CD8-positive, alpha-beta memory T cell (primary cell): ENCODE measurements around the gene FAM3B. TPM values are rescaled to one million over a fixed set of nuclear protein-coding genes. Genes with fewer than 3 reads are reported as not detected.

Experiments
- CTCF ChIA-PET: fragments of 350-600 bp; sonication (Branson Sonifier 250); formaldehyde crosslinking; loops from one replicate; lab custom pipeline; 2021; ENCODE audit warnings: antibody characterized with exemption; lab: Charles Lee
- POLR2A ChIA-PET: fragments of 350-600 bp; sonication (Branson Sonifier 250); formaldehyde crosslinking; loops from one replicate; lab custom pipeline; 2021; ENCODE audit warnings: antibody characterized with exemption; lab: Charles Lee
- DNase-seq, 5 donors: peaks; one replicate each; pipeline versions ENCODE4 v3.0.0 to v3.0.0-alpha.2; 2020 to 2022; ENCODE audit warnings: mixed read lengths in 1 of 5
- H3K27ac ChIP-seq: one replicate; pipeline ENCODE4 v1.7.0; 2013; ENCODE audit warnings: low read depth, mild to moderate bottlenecking, low read length, moderate library complexity
- H3K27me3 ChIP-seq: 2 replicates; pipeline ENCODE4 v1.7.0; 2013; ENCODE audit warnings: low read length, mild to moderate bottlenecking; ENCODE audit not compliant: insufficient read depth, poor library complexity, severe bottlenecking
- H3K36me3 ChIP-seq: 2 replicates; pipeline ENCODE4 v1.7.0; 2013; ENCODE audit warnings: mild to moderate bottlenecking, low read length, moderate library complexity; ENCODE audit not compliant: insufficient read depth
- H3K4me1 ChIP-seq: 2 replicates; pipeline ENCODE4 v1.7.0; 2013; ENCODE audit warnings: mild to moderate bottlenecking, low read length, moderate library complexity; ENCODE audit not compliant: insufficient read depth
- H3K4me3 ChIP-seq: 2 replicates; pipeline ENCODE4 v1.7.0; 2013; ENCODE audit warnings: mild to moderate bottlenecking, low read length
- H3K9me3 ChIP-seq: 2 replicates; pipeline ENCODE4 v1.7.0; 2013; ENCODE audit warnings: mild to moderate bottlenecking, low read length
- H3K27ac Mint-ChIP-seq, 8 donors: one replicate each; pipeline ENCODE4 v1.8.0; 2020 to 2021; ENCODE audit warnings: mixed read lengths in 8 of 8, mild to moderate bottlenecking in 6 of 8, inconsistent platforms in 3 of 8, moderate library complexity in 3 of 8
- H3K27me3 Mint-ChIP-seq, 2 donors: one replicate each; pipeline ENCODE4 v1.8.0; 2020 to 2021; ENCODE audit warnings: mixed read lengths in 2 of 2, mild to moderate bottlenecking in 1 of 2, moderate library complexity in 1 of 2
- H3K36me3 Mint-ChIP-seq, 3 donors: one replicate each; pipeline ENCODE4 v1.8.0; 2020 to 2021; ENCODE audit warnings: mixed read lengths in 3 of 3, inconsistent platforms in 1 of 3, mild to moderate bottlenecking in 1 of 3
- H3K4me1 Mint-ChIP-seq, 3 donors: one replicate each; pipeline ENCODE4 v1.8.0; 2020 to 2021; ENCODE audit warnings: mixed read lengths in 3 of 3, inconsistent platforms in 1 of 3, mild to moderate bottlenecking in 1 of 3
- H3K4me3 Mint-ChIP-seq, 7 donors: one replicate each; pipeline ENCODE4 v1.8.0; 2020 to 2021; ENCODE audit warnings: mixed read lengths in 7 of 7, mild to moderate bottlenecking in 6 of 7, moderate library complexity in 4 of 7, inconsistent platforms in 2 of 7
- H3K9me3 Mint-ChIP-seq, 5 donors: one replicate each; pipeline ENCODE4 v1.8.0; 2020 to 2022; ENCODE audit warnings: mixed read lengths in 5 of 5, mild to moderate bottlenecking in 3 of 5, moderate library complexity in 2 of 5, inconsistent platforms in 1 of 5
- polyA plus RNA-seq: library from polyadenylated mRNA; unstranded; fragments of 300-500 nt; fragmentation: Illumina TruSeq; gene quantifications from one replicate; pipeline ENCODE4 v1.2.3, GENCODE V29; 2021
- total RNA-seq, 2 experiments: library from RNA; stranded (reverse); gene quantifications; one replicate each; pipeline ENCODE4 v1.2.3, GENCODE V29; 2021

FAM3B gene
- total RNA-seq (not detected), polyA plus RNA-seq (not detected)

GRCh38 chr21:41316200-41317062 lies at the start of gene FAM3B:
TSS of gene FAM3B (plus strand) at chr21:41316801. CDS start at chr21:41316880, 79 bp downstream.
- H3K4me1 Mint-ChIP-seq: peaks cover 3 to 5% (median 4%) of the 10 kb centered on the region in 3 donors
- no peak for DNase-seq
- POLR2A ChIA-PET: no interaction called here
- H3K36me3 Mint-ChIP-seq: no peaks in the 10 kb centered on the region
- peaks cover 17% of the 10 kb centered on the region for H3K27me3 ChIP-seq
- H3K9me3 ChIP-seq: no peaks in the 10 kb centered on the region
- peaks cover 33 to 67% of the 10 kb centered on the region in 2 donors for H3K27me3 Mint-ChIP-seq
- H3K4me1 ChIP-seq: no peaks in the 10 kb centered on the region
- H3K36me3 ChIP-seq: no peaks in the 10 kb centered on the region
- H3K4me3 Mint-ChIP-seq: peak within 1 kb of the TSS in 1 of 7 donors; percentile 34
- peaks cover 0 to 2% (median 0%) of the 10 kb centered on the region in 5 donors for H3K9me3 Mint-ChIP-seq
- H3K27ac ChIP-seq: no peak within 1 kb of the TSS
- CTCF ChIA-PET: no interaction called here
- H3K4me3 ChIP-seq: no peak within 1 kb of the TSS
- H3K27ac Mint-ChIP-seq: no peak within 1 kb of the TSS

GRCh38 chr21:41267346-41267745 lies 49.3 kb upstream of the FAM3B start:
- Histone ChIP-seq H3K4me3 (no peak overlapping the region), H3K4me1 (no peaks in the 10 kb centered on the region), H3K27me3 (no peaks in the 10 kb centered on the region), H3K27ac (no peak overlapping the region), H3K9me3 (no peaks in the 10 kb centered on the region), H3K36me3 (no peaks in the 10 kb centered on the region)
- no peaks in the 10 kb centered on the region for H3K36me3 Mint-ChIP-seq
- ChIA-PET POLR2A (no interaction called here), CTCF (interaction anchor here (3.4 kb wide), 1 partner anchor 16 kb away, joined by 9 read pairs; no protein-coding TSS in a partner anchor)
- H3K4me3 Mint-ChIP-seq: no peak overlapping the region
- no peak for DNase-seq
- no peaks in the 10 kb centered on the region for H3K4me1 Mint-ChIP-seq
- H3K9me3 Mint-ChIP-seq: peaks cover 3 to 14% (median 9%) of the 10 kb centered on the region in 5 donors
- no peak overlapping the region for H3K27ac Mint-ChIP-seq
- peaks cover 11 to 50% of the 10 kb centered on the region in 2 donors for H3K27me3 Mint-ChIP-seq

GRCh38 chr21:41269535-41269934 lies 47.1 kb upstream of the FAM3B start:
- no peaks in the 10 kb centered on the region for H3K36me3 ChIP-seq
- no peaks in the 10 kb centered on the region for H3K27me3 ChIP-seq
- no peaks in the 10 kb centered on the region for H3K4me1 ChIP-seq
- Mint-ChIP-seq H3K27me3 (peaks cover 14 to 45% of the 10 kb centered on the region in 2 donors), H3K27ac (no peak overlapping the region), H3K9me3 (peaks cover 9 to 16% (median 12%) of the 10 kb centered on the region in 5 donors), H3K36me3 (peaks cover 0 to 3% (median 0%) of the 10 kb centered on the region in 3 donors), H3K4me1 (no peaks in the 10 kb centered on the region), H3K4me3 (no peak overlapping the region)
- H3K27ac ChIP-seq: no peak overlapping the region
- ChIA-PET CTCF (no interaction called here), POLR2A (no interaction called here)
- no peak overlapping the region for H3K4me3 ChIP-seq
- H3K9me3 ChIP-seq: no peaks in the 10 kb centered on the region
- DNase-seq: no peak

DNA sequence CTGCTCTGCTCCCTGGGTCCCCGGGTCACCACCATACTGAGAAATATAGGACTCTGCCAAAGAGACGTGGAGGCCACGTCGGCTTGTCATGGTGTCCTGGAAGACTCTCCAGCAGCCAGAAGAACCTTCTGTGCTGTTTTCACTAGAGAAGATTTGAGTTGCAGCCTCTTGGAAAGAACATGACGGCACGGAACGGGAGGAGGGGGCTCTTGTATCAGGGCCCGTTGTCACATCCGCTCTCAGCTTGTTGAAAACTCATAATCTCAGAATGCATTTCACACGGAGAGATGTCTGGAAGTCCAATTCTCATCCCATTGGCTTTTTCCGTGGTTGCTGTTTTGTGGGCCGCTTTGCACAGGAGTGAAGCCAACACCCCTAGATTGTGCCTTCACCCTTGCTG lies 39.4 kb upstream of the FAM3B start:
- no peaks in the 10 kb centered on the region for H3K4me1 ChIP-seq
- no peaks in the 10 kb centered on the region for H3K36me3 ChIP-seq
- H3K4me1 Mint-ChIP-seq: no peaks in the 10 kb centered on the region
- no peak overlapping the region for H3K4me3 Mint-ChIP-seq
- no peaks in the 10 kb centered on the region for H3K9me3 ChIP-seq
- H3K27ac Mint-ChIP-seq: no peak overlapping the region
- ChIA-PET CTCF (no interaction called here), POLR2A (no interaction called here)
- DNase-seq: no peak
- peaks cover 11 to 56% of the 10 kb centered on the region in 2 donors for H3K27me3 Mint-ChIP-seq
- H3K27ac ChIP-seq: no peak overlapping the region
- H3K36me3 Mint-ChIP-seq: peaks cover 0 to 3% (median 0%) of the 10 kb centered on the region in 3 donors
- peaks cover 8 to 11% (median 9%) of the 10 kb centered on the region in 5 donors for H3K9me3 Mint-ChIP-seq
- H3K27me3 ChIP-seq: no peaks in the 10 kb centered on the region
- no peak overlapping the region for H3K4me3 ChIP-seq

GRCh38 chr21:41277846-41278245 lies 38.8 kb upstream of the FAM3B start:
- Mint-ChIP-seq H3K36me3 (peaks cover 0 to 2% (median 0%) of the 10 kb centered on the region in 3 donors), H3K9me3 (peaks cover 1 to 4% (median 2%) of the 10 kb centered on the region in 5 donors), H3K4me3 (no peak overlapping the region), H3K4me1 (no peaks in the 10 kb centered on the region), H3K27ac (no peak overlapping the region), H3K27me3 (peaks cover 8 to 57% of the 10 kb centered on the region in 2 donors)
- no peak overlapping the region for H3K27ac ChIP-seq
- H3K27me3 ChIP-seq: no peaks in the 10 kb centered on the region
- no peaks in the 10 kb centered on the region for H3K36me3 ChIP-seq
- DNase-seq: no peak
- no peaks in the 10 kb centered on the region for H3K9me3 ChIP-seq
- H3K4me3 ChIP-seq: no peak overlapping the region
- H3K4me1 ChIP-seq: no peaks in the 10 kb centered on the region
- ChIA-PET POLR2A (no interaction called here), CTCF (no interaction called here)

DNA sequence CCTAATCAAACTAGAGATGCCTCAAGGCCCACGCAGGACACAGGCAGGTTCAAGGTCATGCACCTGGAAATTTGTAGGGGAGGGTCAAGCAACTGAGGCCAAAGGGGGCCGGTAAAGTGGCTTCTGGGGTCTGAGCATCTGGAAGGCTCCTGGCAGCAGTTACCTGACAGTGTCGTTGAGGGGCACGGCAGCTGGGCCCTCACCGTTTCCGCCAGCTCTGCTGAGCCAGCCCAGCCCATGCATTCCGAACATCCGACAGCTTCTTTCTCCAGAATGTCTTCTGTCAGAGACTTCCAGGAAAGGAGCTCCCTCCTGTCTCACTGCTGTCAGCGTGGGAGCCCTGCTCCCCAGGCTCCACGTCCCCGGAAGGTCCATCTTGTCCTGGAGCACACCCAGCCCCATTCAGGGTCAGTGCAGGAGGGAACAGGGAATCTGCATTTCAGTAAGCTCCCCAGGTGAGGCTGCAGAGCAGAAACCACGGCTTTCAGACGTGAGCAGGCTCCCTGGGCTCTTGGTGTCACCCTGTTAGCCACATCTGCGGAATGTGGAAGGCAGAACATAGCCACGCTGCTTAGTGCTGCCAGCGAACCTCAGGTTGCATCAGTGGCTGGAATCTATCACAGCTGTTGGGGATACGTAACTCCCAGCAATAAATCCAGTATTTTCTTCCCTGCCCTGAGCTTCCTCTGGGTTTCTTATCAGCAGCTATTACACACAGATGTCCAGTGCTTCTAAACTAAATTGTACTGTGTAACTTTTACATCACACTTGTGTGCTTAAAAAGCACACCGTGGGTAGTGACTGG lies 36.3 kb upstream of the FAM3B start:
- no peak for DNase-seq
- no peaks in the 10 kb centered on the region for H3K9me3 Mint-ChIP-seq
- H3K27ac Mint-ChIP-seq: no peak overlapping the region
- CTCF ChIA-PET: interaction anchor here (6.9 kb wide), 1 partner anchor 176 kb away, joined by 92 read pairs; no protein-coding TSS in a partner anchor
- Histone ChIP-seq H3K27me3 (no peaks in the 10 kb centered on the region), H3K4me3 (no peak overlapping the region), H3K9me3 (no peaks in the 10 kb centered on the region), H3K4me1 (no peaks in the 10 kb centered on the region), H3K27ac (no peak overlapping the region), H3K36me3 (no peaks in the 10 kb centered on the region)
- no peaks in the 10 kb centered on the region for H3K36me3 Mint-ChIP-seq
- H3K27me3 Mint-ChIP-seq: peaks cover 10 to 52% of the 10 kb centered on the region in 2 donors
- H3K4me1 Mint-ChIP-seq: no peaks in the 10 kb centered on the region
- POLR2A ChIA-PET: no interaction called here
- H3K4me3 Mint-ChIP-seq: no peak overlapping the region

- Histone ChIP-seq H3K36me3 (no peaks in the 10 kb centered on the region), H3K27ac (no peak overlapping the region), H3K4me3 (no peak overlapping the region), H3K4me1 (no peaks in the 10 kb centered on the region), H3K27me3 (no peaks in the 10 kb centered on the region), H3K9me3 (no peaks in the 10 kb centered on the region)
- Mint-ChIP-seq H3K9me3 (no peaks in the 10 kb centered on the region), H3K27ac (no peak overlapping the region), H3K4me1 (no peaks in the 10 kb centered on the region), H3K27me3 (peaks cover 9 to 38% of the 10 kb centered on the region in 2 donors), H3K36me3 (no peaks in the 10 kb centered on the region), H3K4me3 (no peak overlapping the region)
- no peak for DNase-seq
- ChIA-PET CTCF (interaction anchor here (1.3 to 6.9 kb wide), 12 partner anchors 10 to 835 kb away, joined by 3 to 92 read pairs (median 6); no protein-coding TSS in a partner anchor), POLR2A (interaction anchor here (0.6 to 1.5 kb wide), 2 partner anchors 143 to 325 kb away, joined by 3 to 4 read pairs; no protein-coding TSS in a partner anchor)
Observed at GRCh38 chr21:41282412-41282811, 34.2 kb upstream of the FAM3B start.
